ENCODE results near the gene DIABLO.

DIABLO gene

DNA sequence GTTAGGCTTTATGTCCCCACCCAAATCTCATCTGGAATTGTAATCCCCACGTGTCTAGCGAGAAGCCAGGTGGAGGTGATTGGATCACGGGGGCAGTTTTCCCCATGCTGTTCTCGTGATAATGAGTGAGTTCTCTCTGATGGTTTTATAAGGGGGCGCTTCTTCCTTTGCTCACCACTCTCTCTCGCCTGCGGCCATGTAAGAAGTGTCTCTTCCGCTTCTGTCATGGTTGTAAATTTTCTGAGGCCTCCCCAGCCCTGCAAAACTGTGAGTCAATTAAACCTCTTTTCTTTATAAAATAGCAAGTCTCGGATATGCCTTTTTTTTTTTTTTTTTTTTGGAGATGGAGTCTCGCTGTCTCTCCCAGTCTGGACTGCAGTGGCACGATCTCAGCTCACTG, 65.1 kb downstream of the DIABLO start:
- no peaks in the 10 kb centered on the region for H3K4me1 ChIP-seq (ENCODE audit: control insufficient read depth, insufficient read depth, low read length, poor library complexity, severe bottlenecking)
- DNase-seq: no peak
- no peaks in the 10 kb centered on the region for H3K27me3 ChIP-seq (replicated peaks; ENCODE audit: control insufficient read depth, insufficient read depth, low read length, poor library complexity, severe bottlenecking)
- H3K27ac ChIP-seq (ENCODE audit: insufficient read depth, low read length, poor library complexity, severe bottlenecking): no peak overlapping the region
- no peaks in the 10 kb centered on the region for H3K9me3 ChIP-seq (ENCODE audit: control insufficient read depth, low read length)
- no peak overlapping the region for H3K4me3 ChIP-seq (ENCODE audit: insufficient read depth, low read depth, low read length, poor library complexity, severe bottlenecking)
- no peaks in the 10 kb centered on the region for H3K36me3 ChIP-seq (ENCODE audit: control insufficient read depth, insufficient read depth, low read length)

DNA sequence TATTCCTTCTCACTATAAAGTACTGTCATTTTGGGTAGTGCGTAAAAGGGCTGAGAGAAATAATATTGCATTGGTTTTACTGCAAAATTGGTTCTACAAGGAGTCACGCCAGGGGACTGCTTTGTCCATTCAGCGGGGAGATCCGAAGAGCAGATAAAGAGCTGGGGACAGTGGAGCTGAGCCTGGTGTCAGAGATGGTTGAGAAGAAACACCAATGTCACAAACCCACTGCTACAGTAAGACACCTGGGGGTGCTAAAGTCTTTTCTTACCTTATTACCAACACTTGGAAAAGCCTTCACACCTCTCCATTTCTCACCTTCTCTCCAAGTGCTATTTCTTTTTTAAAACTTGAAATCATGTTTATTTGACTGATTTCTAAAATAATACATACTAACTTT, 66.0 kb downstream of the DIABLO start:
- no peaks in the 10 kb centered on the region for H3K27me3 ChIP-seq (replicated peaks; ENCODE audit: control insufficient read depth, insufficient read depth, low read length, poor library complexity, severe bottlenecking)
- H3K36me3 ChIP-seq (ENCODE audit: control insufficient read depth, insufficient read depth, low read length): no peaks in the 10 kb centered on the region
- DNase-seq: no peak
- no peaks in the 10 kb centered on the region for H3K9me3 ChIP-seq (ENCODE audit: control insufficient read depth, low read length)
- no peak overlapping the region for H3K4me3 ChIP-seq (ENCODE audit: insufficient read depth, low read depth, low read length, poor library complexity, severe bottlenecking)
- no peaks in the 10 kb centered on the region for H3K4me1 ChIP-seq (ENCODE audit: control insufficient read depth, insufficient read depth, low read length, poor library complexity, severe bottlenecking)
- H3K27ac ChIP-seq (ENCODE audit: insufficient read depth, low read length, poor library complexity, severe bottlenecking): no peak overlapping the region

DNA sequence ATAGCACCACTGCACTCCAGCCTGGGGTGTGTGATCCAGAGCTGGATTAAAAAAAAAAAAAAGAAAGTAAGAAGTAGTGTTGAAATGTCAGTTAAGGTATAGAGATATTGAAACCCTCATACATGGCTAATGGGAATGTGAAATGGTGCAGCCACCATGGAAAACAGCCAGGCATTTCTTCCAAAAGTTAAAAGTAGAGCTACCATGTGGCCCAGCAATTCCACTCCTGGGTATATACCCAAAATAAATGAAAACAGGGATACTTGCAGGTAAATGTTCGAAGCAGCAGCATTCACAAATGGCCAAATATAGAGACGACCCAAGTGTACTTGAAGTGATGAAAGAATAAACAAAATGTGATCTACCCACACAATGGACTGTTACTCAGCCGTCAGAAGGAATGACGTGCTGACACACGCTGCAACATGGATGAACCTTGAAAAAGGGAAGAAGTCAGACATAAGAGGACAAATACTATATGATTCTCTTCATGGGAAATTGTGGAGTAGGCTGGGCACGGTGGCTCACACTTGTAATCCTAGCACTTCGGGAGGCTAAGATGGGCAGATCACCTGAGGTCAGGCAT, 67.1 kb downstream of the DIABLO start:
- Histone ChIP-seq H3K27ac (ENCODE audit: insufficient read depth, low read length, poor library complexity, severe bottlenecking) (no peak overlapping the region), H3K27me3 (replicated peaks; ENCODE audit: control insufficient read depth, insufficient read depth, low read length, poor library complexity, severe bottlenecking) (no peaks in the 10 kb centered on the region), H3K9me3 (ENCODE audit: control insufficient read depth, low read length) (no peaks in the 10 kb centered on the region), H3K4me3 (ENCODE audit: insufficient read depth, low read depth, low read length, poor library complexity, severe bottlenecking) (no peak overlapping the region), H3K4me1 (ENCODE audit: control insufficient read depth, insufficient read depth, low read length, poor library complexity, severe bottlenecking) (no peaks in the 10 kb centered on the region), H3K36me3 (ENCODE audit: control insufficient read depth, insufficient read depth, low read length) (no peaks in the 10 kb centered on the region)
- no peak for DNase-seq

Data from effector memory CD4-positive, alpha-beta T cell (primary cell).